Hair follicle dermal papilla cell (primary cell): Measurements from ENCODE around the gene LCN12. TPM values are rescaled to one million over a fixed set of nuclear protein-coding genes. Genes with fewer than 3 reads are reported as not detected.

Source experiments
- total RNA-seq: library from RNA; depleted of rRNA; stranded (reverse); fragments of >200 nt; gene quantifications from 2 replicates; pipeline ENCODE4 v1.2.3, GENCODE V29; 2012

Gene LCN12
- 0.24 TPM in 1 of 2 replicates, not detected in the other for total RNA-seq

GRCh38 chr9:136951541-136952320 lies at the start of gene LCN12:
Gene LCN12, plus strand, starts transcription at chr9:136952273. Its CDS starts 55 bp downstream, at chr9:136952328.

DNA sequence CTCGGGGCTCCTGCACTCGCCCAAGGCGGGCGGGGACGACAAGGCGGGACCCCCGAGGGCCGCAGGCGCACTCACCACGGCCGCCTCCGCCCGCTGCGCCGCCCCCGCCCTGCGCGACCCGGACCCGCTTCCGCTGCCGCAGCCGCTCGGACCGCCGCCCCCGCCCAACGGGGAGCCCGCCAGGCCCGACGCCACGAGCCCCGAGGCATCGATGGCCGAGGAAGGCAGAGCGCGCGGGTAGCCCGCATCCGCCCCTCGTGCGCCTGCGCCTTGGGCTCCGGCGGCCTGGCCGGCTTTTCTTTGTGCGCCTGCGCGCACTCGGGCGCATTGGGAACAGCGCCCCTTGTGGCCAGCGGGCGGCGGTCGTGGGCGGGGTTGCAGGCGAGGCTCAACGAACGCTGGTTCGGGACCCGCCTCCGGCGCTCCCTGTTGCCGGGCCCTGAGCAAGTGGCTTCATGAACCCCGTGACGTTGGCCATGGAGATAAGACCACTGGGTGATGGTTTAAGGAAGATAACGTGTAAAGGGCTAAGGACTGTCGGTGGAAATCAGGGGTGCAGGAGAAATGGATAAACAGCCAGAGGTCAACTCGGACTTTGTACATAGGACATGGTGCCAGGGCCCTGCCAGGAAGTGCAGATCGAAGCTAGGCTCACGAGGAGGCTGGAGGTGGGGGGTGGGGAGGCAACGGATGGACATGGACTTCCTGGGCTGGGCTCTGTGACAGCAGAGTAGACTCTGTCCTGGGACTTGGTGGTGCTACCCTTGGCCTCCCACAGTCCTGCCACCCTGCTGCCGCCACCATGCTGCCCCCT lies 7.3 kb upstream of the LCN12 start, which contains the start of the genes C8G and FBXW5:
TSS of gene C8G (plus strand) at position 725 of the 814 bp plus-strand sequence. CDS start at position 803, 78 bp downstream.
TSS of gene FBXW5 (minus strand) at position 220 of the 814 bp plus-strand sequence. CDS start 655 bp downstream, outside the sequence.

GRCh38 chr9:136977223-136977622 lies 25.1 kb downstream of the LCN12 start, which contains the start of gene PTGDS:
Gene PTGDS, plus strand, starts transcription at chr9:136977504. Its CDS starts 75 bp downstream, at chr9:136977579.

DNA sequence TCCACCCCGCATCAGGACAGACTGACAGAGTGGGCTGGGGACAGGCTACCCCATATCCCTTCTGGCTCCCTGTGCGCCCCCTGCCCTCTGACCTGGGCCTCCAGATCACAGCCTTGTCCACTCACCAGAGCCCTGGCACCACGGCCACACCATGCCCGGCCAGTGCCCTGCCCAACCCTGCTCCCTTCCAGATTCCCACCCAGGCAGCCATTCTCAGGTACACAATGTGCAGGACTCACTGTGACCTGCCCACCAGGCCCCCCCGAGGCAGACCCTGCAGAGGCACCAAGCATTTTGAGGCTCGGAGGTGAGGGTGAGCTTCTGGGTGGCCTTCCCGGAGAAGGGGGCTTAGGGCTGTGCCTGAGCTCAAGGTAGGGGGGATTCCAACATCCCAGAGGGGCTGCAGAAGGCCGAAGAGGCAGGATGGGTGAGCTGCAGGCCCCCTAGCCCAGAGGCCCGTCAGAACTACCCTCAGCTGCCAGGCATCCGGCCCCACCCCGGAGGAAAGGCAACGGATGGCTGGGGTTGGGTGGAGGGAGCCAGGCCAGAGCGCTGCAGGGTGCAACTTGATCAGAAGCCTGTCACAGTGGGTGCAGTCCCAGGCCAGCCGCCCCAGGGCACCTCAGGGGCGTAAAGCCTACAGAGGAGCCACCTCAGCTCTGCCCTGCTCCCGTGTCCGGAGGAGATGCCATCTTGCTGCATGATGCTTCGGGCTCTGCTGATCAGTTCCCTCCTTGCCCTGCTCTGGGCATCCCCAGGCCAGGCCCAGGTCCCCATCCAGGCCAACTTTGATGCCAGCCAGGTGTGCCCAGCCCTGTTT lies 30.4 kb downstream of the LCN12 start, which contains the start of gene LCNL1:
TSS of gene LCNL1 (plus strand) at position 762 of the 820 bp plus-strand sequence. CDS start 594 bp downstream, outside the sequence.

GRCh38 chr9:136991993-136992818 lies 40.1 kb downstream of the LCN12 start, which contains the start of gene PAXX:
Gene PAXX, plus strand, starts transcription at chr9:136992422. Its CDS starts 22 bp downstream, at chr9:136992444.

GRCh38 chr9:136996361-136997292 lies 44.6 kb downstream of the LCN12 start, which contains the start of gene CLIC3:
Gene CLIC3, minus strand, starts transcription at chr9:136996568. Its CDS starts 25 bp downstream, at chr9:136996543.

Other genes starting within 250 kb of the LCN12 start
- gene DIPK1B, start 239.7 kb upstream of the LCN12 start, total RNA-seq = 0.12 TPM in 1 of 2 replicates, not detected in the other
- gene LCN10, start 209.3 kb upstream of the LCN12 start, total RNA-seq = not detected in 2 replicates
- gene LCN6, start 203.7 kb upstream of the LCN12 start, total RNA-seq = not detected in 2 replicates
- not detected in 2 replicates for gene LCN8, start 194.0 kb upstream of the LCN12 start, total RNA-seq
- not detected in 2 replicates for gene LCN15, start 187.8 kb upstream of the LCN12 start, total RNA-seq
- gene TMEM141, start 160.9 kb upstream of the LCN12 start, total RNA-seq = 28.6 and 32.7 TPM in 2 replicates
- gene CCDC183, start 155.9 kb upstream of the LCN12 start, total RNA-seq = 0.16 and 0.73 TPM in 2 replicates
- 83.5 and 85.7 TPM in 2 replicates for gene RABL6, start 144.3 kb upstream of the LCN12 start, total RNA-seq
- 0.85 and 0.97 TPM in 2 replicates for gene AJM1, start 109.8 kb upstream of the LCN12 start, total RNA-seq
- 49.8 and 55.1 TPM in 2 replicates for gene PHPT1, start 102.9 kb upstream of the LCN12 start, total RNA-seq
- 1.1 and 1.9 TPM in 2 replicates for gene MAMDC4, start 99.9 kb upstream of the LCN12 start, total RNA-seq
- gene EDF1, start 86.0 kb upstream of the LCN12 start, total RNA-seq = 119 and 175 TPM in 2 replicates
- gene TRAF2, start 65.8 kb upstream of the LCN12 start, total RNA-seq = 6.6 and 6.8 TPM in 2 replicates
- gene FBXW5, start 7.5 kb upstream of the LCN12 start, total RNA-seq = 133 and 152 TPM in 2 replicates
- gene C8G, start 7.0 kb upstream of the LCN12 start, total RNA-seq = 1.1 TPM in 1 of 2 replicates, not detected in the other
- 16.9 and 20.2 TPM in 2 replicates for gene PTGDS, start 25.2 kb downstream of the LCN12 start, total RNA-seq
- 2.4 and 3.5 TPM in 2 replicates for gene LCNL1, start 30.7 kb downstream of the LCN12 start, total RNA-seq
- gene PAXX, start 40.1 kb downstream of the LCN12 start, total RNA-seq = 7.3 and 8.5 TPM in 2 replicates
- gene CLIC3, start 44.3 kb downstream of the LCN12 start, total RNA-seq = 0.32 and 2.4 TPM in 2 replicates
- 11.9 and 15.1 TPM in 2 replicates for gene ABCA2, start 76.0 kb downstream of the LCN12 start, total RNA-seq
- not detected in 2 replicates for gene FUT7, start 79.8 kb downstream of the LCN12 start, total RNA-seq
- 4.7 and 6.9 TPM in 2 replicates for gene NPDC1, start 93.9 kb downstream of the LCN12 start, total RNA-seq
- gene ENTPD2, start 101.8 kb downstream of the LCN12 start, total RNA-seq = not detected in 2 replicates
- gene SAPCD2, start 118.3 kb downstream of the LCN12 start, total RNA-seq = 1.6 and 1.8 TPM in 2 replicates
- gene UAP1L1, start 125.2 kb downstream of the LCN12 start, total RNA-seq = 32.5 and 40.4 TPM in 2 replicates
- 81.1 and 82.9 TPM in 2 replicates for gene MAN1B1, start 134.7 kb downstream of the LCN12 start, total RNA-seq
- gene DPP7, start 162.5 kb downstream of the LCN12 start, total RNA-seq = 68.4 and 81.5 TPM in 2 replicates
- gene GRIN1, start 186.9 kb downstream of the LCN12 start, total RNA-seq = 0.12 TPM in 1 of 2 replicates, not detected in the other
- gene LRRC26, start 217.8 kb downstream of the LCN12 start, total RNA-seq = not detected in 2 replicates
- gene TMEM210, start 219.8 kb downstream of the LCN12 start, total RNA-seq = not detected in 2 replicates
- 23.5 and 23.8 TPM in 2 replicates for gene ANAPC2, start 236.3 kb downstream of the LCN12 start, total RNA-seq
- gene SSNA1, start 236.4 kb downstream of the LCN12 start, total RNA-seq = 46.1 and 55.9 TPM in 2 replicates
- 8.9 and 9.4 TPM in 2 replicates for gene TPRN, start 248.5 kb downstream of the LCN12 start, total RNA-seq